ENCODE measurements around the gene MLXIPL.
A peak's percentile ranks its signal among the peaks of the same experiment; 100 is the strongest.

DNA sequence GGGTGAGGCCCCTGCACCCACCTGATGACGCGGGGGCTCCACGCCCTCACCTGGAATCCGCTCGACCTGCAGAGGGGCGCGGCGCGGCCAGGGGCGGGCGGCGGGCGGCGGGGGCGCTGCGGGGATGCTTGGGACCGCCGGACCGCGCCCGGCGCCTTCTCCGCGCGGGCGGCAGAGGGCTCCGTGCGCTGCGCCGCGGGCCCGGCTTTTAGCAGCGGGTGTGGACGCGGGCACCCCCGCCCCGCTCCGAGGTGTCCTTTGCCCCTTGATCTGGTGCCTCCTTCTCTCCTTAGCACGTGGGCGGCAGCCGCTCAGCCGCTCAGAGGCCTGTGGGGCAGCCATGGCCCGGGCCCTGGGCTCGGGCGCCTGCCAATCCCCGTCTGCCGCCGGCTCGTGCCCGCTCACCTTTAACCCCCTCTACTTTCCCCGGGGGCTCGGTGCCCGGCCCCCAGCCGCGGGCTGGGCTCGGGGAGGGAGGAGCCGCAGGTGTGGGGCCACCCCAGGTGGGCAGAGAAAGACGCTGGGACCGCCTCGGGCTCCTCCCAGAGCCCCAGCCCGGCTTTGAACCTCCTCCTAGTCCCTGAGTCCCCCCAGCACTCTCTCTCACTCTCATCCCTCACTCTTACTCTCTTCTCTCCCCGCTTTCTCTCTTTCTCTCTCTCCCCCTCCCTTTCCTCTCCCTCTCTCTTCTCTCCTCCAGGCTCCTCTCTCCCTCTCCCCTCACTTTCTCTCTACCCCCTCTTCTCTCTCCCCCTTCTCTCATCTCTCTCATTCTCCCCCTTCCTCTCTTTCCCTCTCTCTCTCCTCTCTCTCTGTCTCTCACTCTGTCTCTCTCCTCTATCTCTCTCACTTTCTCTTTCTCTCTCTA, 23.6 kb upstream of the MLXIPL start:
- TF ChIP-seq, protein P1, sequence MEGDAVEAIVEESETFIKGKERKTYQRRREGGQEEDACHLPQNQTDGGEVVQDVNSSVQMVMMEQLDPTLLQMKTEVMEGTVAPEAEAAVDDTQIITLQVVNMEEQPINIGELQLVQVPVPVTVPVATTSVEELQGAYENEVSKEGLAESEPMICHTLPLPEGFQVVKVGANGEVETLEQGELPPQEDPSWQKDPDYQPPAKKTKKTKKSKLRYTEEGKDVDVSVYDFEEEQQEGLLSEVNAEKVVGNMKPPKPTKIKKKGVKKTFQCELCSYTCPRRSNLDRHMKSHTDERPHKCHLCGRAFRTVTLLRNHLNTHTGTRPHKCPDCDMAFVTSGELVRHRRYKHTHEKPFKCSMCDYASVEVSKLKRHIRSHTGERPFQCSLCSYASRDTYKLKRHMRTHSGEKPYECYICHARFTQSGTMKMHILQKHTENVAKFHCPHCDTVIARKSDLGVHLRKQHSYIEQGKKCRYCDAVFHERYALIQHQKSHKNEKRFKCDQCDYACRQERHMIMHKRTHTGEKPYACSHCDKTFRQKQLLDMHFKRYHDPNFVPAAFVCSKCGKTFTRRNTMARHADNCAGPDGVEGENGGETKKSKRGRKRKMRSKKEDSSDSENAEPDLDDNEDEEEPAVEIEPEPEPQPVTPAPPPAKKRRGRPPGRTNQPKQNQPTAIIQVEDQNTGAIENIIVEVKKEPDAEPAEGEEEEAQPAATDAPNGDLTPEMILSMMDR (IDR thresholded peaks at IDR 0.05; ENCODE audit: low read depth, low read length, missing input control), result peak; percentile 45
- TF ChIP-seq GABPA (IDR thresholded peaks at IDR 0.05 in 1 of 2, conservative IDR thresholded peaks at IDR 0.05 in 1 of 2), result no peak
- TF ChIP-seq, protein P2, sequence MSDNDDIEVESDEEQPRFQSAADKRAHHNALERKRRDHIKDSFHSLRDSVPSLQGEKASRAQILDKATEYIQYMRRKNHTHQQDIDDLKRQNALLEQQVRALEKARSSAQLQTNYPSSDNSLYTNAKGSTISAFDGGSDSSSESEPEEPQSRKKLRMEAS (IDR thresholded peaks at IDR 0.05), result peak; percentile 16
- TF ChIP-seq YY1 (IDR thresholded peaks at IDR 0.05), result peak; percentile 71
- TF ChIP-seq, protein P3, sequence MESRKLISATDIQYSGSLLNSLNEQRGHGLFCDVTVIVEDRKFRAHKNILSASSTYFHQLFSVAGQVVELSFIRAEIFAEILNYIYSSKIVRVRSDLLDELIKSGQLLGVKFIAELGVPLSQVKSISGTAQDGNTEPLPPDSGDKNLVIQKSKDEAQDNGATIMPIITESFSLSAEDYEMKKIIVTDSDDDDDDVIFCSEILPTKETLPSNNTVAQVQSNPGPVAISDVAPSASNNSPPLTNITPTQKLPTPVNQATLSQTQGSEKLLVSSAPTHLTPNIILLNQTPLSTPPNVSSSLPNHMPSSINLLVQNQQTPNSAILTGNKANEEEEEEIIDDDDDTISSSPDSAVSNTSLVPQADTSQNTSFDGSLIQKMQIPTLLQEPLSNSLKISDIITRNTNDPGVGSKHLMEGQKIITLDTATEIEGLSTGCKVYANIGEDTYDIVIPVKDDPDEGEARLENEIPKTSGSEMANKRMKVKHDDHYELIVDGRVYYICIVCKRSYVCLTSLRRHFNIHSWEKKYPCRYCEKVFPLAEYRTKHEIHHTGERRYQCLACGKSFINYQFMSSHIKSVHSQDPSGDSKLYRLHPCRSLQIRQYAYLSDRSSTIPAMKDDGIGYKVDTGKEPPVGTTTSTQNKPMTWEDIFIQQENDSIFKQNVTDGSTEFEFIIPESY (IDR thresholded peaks at IDR 0.05), result no peak
- TF ChIP-seq TAF1 (conservative IDR thresholded peaks at IDR 0.05), result no peak
- TF ChIP-seq JUND (IDR thresholded peaks at IDR 0.05), result no peak
- peak; percentile 73 for TF ChIP-seq SP1 (IDR thresholded peaks at IDR 0.05)
- peak; percentile 50 to 69 for TF ChIP-seq RAD21 (IDR thresholded peaks at IDR 0.05)
- peak; percentile 50 to 78 for TF ChIP-seq RXRA (IDR thresholded peaks at IDR 0.05)
- TF ChIP-seq HNF4A (conservative IDR thresholded peaks at IDR 0.05), result peak; percentile 72 to 85
- TF ChIP-seq, protein P4, sequence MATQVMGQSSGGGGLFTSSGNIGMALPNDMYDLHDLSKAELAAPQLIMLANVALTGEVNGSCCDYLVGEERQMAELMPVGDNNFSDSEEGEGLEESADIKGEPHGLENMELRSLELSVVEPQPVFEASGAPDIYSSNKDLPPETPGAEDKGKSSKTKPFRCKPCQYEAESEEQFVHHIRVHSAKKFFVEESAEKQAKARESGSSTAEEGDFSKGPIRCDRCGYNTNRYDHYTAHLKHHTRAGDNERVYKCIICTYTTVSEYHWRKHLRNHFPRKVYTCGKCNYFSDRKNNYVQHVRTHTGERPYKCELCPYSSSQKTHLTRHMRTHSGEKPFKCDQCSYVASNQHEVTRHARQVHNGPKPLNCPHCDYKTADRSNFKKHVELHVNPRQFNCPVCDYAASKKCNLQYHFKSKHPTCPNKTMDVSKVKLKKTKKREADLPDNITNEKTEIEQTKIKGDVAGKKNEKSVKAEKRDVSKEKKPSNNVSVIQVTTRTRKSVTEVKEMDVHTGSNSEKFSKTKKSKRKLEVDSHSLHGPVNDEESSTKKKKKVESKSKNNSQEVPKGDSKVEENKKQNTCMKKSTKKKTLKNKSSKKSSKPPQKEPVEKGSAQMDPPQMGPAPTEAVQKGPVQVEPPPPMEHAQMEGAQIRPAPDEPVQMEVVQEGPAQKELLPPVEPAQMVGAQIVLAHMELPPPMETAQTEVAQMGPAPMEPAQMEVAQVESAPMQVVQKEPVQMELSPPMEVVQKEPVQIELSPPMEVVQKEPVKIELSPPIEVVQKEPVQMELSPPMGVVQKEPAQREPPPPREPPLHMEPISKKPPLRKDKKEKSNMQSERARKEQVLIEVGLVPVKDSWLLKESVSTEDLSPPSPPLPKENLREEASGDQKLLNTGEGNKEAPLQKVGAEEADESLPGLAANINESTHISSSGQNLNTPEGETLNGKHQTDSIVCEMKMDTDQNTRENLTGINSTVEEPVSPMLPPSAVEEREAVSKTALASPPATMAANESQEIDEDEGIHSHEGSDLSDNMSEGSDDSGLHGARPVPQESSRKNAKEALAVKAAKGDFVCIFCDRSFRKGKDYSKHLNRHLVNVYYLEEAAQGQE (IDR thresholded peaks at IDR 0.05), result peak; percentile 40
- TF ChIP-seq EGR1 (IDR thresholded peaks at IDR 0.05; ENCODE audit: low read depth in 2 of 2), result peak in 1 of 2 donors; percentile 12
- no peak for TF ChIP-seq FOXA2 (IDR thresholded peaks at IDR 0.05)

Data from liver (tissue), 3 donors.